Hematopoietic multipotent progenitor cell treated with erythropoietin and hydrocortisone succinate and interleukin-3 and kit ligand, for 17 days (in vitro differentiated cells): ENCODE results near the gene OPN1SW.
A peak's percentile ranks its signal among the peaks of the same experiment; 100 is the strongest.

ENCODE experiments used
- DNase-seq: peaks from one replicate; pipeline ENCODE4 v3.0.0-alpha.2; 2015; ENCODE audit warnings: low spot score

OPN1SW gene

GRCh38 chr7:128792471-128793180, 17.0 kb upstream of the OPN1SW start:
- peak; percentile 12 for DNase-seq

GRCh38 chr7:128791972-128792327, 16.4 kb upstream of the OPN1SW start:
- no peak for DNase-seq

GRCh38 chr7:128791121-128791971, 15.8 kb upstream of the OPN1SW start, which contains the start of gene CCDC136:
TSS of gene CCDC136 (plus strand) at chr7:128791968. CDS start at chr7:128792412, 444 bp downstream.
- DNase-seq, result no peak

DNA sequence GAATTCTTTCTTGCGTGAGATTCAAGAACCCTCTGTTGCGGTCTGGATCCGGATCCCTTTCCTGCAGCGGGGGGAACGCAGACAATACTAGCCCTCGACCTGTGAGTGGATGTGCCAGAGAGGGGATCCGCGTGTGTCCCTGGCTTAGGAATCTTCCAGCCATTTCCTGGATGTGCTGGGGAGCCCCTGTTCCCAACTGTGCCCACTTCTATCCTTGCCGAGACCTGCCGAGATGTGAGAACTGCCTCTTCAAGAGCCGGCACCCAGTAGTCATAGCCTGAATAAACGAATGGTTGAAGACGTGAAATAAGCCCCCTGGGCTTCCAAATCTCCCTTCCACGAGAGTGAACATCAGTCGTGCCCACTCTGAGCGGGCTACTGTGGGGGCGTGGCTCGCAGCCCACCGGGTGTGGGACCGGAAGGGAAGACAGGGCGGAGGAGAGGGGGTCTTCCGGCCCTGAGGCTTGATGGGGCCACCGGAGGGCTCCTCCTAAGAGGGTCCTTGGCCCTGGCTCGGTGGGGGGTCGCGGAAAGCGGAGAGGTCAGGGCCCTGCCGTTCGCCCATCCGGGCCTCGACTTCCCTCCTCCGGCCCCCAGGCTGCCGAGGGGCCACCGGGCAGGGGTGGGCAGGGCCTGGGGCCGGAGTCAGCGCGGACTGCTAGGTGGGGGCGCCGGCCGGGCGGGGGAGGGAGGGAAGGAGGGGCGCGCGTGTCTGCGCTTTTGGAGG, 14.9 kb upstream of the OPN1SW start:
- no peak for DNase-seq

DNA sequence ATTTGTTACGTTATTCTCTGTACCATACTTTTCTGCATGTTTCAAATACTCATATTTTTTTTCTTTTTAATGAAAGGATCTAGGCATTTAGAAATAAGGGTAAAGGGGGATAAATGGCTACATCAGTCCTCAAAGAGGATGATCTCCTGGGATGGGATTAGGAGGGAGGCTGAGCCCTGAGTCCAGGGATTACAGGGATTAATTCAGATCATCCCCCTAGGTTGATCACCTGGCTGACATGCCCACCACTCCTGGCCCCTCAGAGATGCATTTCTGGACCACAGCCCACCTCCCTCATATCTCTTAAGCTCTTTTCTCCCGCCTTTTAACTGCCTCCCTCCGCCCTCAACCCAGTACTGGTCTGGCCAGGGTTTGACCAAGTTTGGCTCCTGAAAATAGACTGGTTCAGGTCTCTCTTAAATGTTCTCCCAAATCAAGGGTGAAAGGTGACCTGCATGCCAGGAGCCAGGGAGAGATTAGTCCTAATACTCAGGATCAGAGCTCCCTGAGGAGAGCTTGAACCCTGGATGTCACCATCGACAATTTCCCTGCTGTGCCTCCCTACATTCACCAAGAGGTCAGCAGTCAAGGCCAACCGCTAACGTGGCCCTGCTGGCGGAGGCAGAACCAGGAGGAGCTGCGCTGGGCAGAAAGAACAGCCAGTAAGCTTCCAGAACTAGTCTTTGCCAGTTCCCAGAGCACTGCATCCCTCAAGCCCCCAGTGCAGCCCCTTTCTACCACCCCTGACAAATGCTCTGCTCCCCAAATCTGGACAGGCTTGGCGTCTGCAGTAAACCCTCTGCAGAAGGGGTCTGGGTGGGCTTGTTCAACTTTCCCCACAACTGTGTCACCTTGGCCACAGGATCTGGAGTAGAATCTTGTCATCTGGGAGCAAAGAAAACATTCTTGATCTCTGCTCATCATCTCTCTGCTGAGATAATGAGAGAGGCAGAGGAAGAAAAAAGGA, 13.1 kb upstream of the OPN1SW start:
- DNase-seq, result no peak

DNA sequence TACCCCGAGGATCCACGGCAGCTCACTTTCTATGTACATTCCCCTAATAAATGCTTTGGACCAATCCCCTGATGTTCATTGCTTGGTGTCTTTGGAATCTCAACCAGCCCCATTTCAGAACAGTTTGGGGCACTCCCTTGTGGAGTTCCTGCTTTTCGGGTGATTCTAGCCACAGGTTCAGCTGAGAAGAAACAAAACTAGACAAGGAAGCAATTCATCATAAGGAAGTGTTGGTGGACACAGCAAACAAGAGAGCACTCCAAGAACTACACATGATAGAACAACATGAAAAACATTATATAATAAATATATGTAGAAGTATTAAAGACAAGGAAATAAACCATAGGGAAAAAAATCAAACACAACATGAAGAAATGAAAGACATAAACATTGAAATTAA, 10.1 kb upstream of the OPN1SW start:
- no peak for DNase-seq

- DNase-seq, result no peak
These were observed 7.7 kb upstream of the OPN1SW start for GRCh38 chr7:128783143-128783861.

DNA sequence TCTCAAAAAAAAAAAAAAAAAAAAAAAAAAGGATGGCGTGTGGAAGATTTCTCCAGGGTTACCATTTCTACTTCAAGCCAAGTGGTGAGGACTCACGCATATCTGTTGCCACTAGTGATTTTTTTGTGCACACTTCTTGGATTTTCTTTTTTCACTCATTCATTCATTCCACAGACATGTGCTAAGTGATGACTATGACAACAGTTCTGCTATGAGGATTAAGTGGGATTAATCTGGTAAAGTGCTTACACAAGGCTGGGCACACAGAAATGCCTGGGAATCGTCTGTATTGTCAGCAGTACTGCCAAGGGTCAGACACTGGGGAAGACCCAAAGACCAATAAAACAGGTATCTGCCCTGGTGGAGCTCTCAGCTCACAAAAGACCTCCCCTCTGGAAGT, 6.3 kb upstream of the OPN1SW start:
- no peak for DNase-seq

GRCh38 chr7:128781126-128781525, 5.5 kb upstream of the OPN1SW start:
- DNase-seq, result no peak

DNA sequence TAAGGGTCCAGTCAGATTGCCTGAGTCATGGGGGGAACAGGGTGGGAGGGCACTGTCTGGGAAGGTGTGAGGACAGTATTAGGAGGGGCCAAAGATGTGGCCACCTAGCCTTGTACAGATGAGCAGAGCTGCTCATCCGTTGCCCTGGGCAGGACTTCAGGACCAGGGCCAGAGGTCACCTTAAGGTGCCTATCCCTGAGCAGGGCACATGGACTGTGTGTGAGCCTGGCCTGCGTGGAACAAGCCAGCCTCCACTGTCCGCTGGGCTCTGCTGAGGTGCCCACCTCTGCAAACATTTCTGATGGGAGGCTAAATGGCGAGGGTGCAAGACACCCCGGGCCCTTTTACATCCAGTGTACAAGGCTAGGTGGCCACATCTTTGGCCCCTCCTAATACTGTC, 3.4 kb upstream of the OPN1SW start:
- no peak for DNase-seq

DNA sequence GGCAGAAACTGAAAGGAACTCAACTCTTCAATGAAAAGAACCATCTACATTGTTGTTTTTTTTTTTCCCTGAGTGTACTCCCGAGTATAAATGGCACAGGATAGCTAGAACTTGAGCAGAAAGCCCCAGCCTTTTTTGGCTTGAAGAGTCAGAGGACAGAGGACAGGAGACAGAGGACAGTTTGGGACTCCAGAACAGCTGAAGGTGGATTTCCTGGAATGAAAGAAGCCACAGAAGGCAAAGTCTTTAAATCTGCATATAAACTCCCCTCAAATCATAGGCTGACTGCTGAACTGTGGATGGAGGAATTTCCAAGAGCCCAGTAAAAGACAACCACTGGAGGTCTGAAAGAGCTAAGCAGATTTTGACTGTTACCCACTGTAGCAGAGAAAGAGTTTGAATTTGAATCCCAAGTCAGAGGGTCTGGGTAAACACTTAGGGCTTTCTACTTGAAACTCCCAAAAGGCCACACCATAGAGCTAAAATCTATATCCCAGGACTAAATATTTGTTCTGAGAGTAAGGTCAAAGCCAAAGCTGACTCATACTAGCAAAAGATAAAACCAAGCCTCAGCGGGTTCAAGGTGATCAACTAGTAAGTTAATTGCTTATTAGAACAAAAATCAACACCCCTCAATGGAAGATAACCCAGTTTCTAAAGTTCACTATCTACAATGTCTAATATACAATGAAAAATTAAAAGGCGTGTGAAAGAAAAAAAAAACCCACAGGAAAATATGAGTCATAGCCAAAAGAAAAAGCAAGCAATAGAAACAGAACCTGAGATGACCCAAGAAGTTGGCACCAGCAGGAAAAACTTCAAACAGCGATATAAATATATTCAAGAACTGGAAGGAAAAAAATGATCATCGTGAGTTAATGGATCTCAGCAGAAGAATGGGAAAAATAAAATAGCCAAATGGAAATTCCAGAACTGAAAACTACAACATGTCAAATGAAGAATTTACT, 1.8 kb upstream of the OPN1SW start:
- DNase-seq, result no peak

- DNase-seq, result no peak
These were observed 673 bp downstream of the OPN1SW start for GRCh38 chr7:128774921-128775320.

GRCh38 chr7:128774029-128774689, 1.4 kb downstream of the OPN1SW start:
- DNase-seq, result no peak

GRCh38 chr7:128773604-128774003, 2.0 kb downstream of the OPN1SW start:
- DNase-seq, result no peak

- no peak for DNase-seq
These were observed 5.4 kb downstream of the OPN1SW start for GRCh38 chr7:128770233-128770632.

DNA sequence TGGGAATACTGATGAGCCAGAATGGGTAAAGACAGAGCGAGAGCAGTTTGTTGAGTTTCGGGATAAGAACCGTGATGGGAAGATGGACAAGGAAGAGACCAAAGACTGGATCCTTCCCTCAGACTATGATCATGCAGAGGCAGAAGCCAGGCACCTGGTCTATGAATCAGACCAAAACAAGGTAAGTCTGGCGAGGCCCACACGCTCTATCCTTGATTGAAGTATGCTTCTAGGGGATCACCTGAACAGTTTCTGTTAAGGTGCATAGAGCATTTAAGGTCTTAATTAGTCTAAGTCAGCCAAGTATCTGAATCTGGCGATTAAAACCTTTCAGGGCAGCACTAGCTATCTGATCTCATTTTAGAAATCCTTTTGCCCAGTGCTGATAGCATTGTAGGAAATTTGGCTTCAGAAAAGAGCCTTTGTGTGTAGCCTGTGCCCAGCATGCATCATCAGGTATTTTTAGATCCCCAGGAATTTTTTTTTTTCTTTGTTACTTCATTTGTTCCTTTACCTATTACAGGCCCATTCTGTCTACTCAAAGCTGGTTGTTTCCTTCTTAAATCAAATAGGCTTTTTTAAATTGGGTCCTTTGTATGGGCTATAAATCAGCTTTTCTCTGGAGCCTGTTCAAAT, 8.0 kb downstream of the OPN1SW start:
- no peak for DNase-seq

GRCh38 chr7:128763541-128763940, 12.1 kb downstream of the OPN1SW start:
- no peak for DNase-seq

GRCh38 chr7:128759242-128759641, 16.4 kb downstream of the OPN1SW start:
- no peak for DNase-seq

- no peak for DNase-seq
These were observed 17.0 kb downstream of the OPN1SW start for GRCh38 chr7:128758553-128758952.
